Liver (tissue), 9 donors: Measurements from ENCODE around the gene GRB14. TPM values are rescaled to one million over a fixed set of nuclear protein-coding genes. Genes with fewer than 3 reads are reported as not detected.
A peak's percentile ranks its signal among the peaks of the same experiment; 100 is the strongest.

Experiments
- DNase-seq: peaks from one replicate; pipeline ENCODE4 v3.0.0-alpha.2; 2017; ENCODE audit warnings: low spot score
- H3K27ac ChIP-seq, 2 donors: one replicate each; pipeline ENCODE4 v1.7.0; 2013; ENCODE audit warnings: inconsistent platforms in 2 of 2, low read length in 2 of 2, control low read depth in 1 of 2, low read depth in 1 of 2, mild to moderate bottlenecking in 1 of 2
- H3K27me3 ChIP-seq, 4 donors: one replicate each; pipeline versions ENCODE4 v1.6.1 to v1.7.0; 2013; ENCODE audit warnings: low read length in 3 of 4, inconsistent platforms in 1 of 4, mild to moderate bottlenecking in 1 of 4, moderate library complexity in 1 of 4; ENCODE audit not compliant: control insufficient read depth in 4 of 4, insufficient read depth in 4 of 4
- H3K36me3 ChIP-seq, 4 donors: one replicate each; pipeline versions ENCODE4 v1.6.1 to v1.7.0; 2013; ENCODE audit warnings: low read length in 3 of 4, mild to moderate bottlenecking in 3 of 4, low read depth in 1 of 4, moderate library complexity in 1 of 4; ENCODE audit not compliant: control insufficient read depth in 4 of 4, insufficient read depth in 3 of 4
- H3K4me1 ChIP-seq, 4 donors: one replicate each; pipeline versions ENCODE4 v1.6.1 to v1.7.0; 2013; ENCODE audit warnings: low read length in 3 of 4, mild to moderate bottlenecking in 3 of 4, moderate library complexity in 1 of 4; ENCODE audit not compliant: control insufficient read depth in 4 of 4, insufficient read depth in 4 of 4
- H3K4me3 ChIP-seq, 3 donors: one replicate each; pipeline versions ENCODE4 v1.6.1 to v1.7.0; 2013; ENCODE audit warnings: low read length in 3 of 3, control low read depth in 1 of 3, low read depth in 1 of 3, mild to moderate bottlenecking in 1 of 3
- H3K9ac ChIP-seq, 2 donors: one replicate each; pipeline ENCODE4 v1.7.0; 2013; ENCODE audit warnings: low read length in 2 of 2, mild to moderate bottlenecking in 2 of 2, moderate library complexity in 2 of 2, control low read depth in 1 of 2, low read depth in 1 of 2
- H3K9me3 ChIP-seq, 4 donors: one replicate each; pipeline versions ENCODE4 v1.6.1 to v1.7.0; 2013; ENCODE audit warnings: low read length in 3 of 4; ENCODE audit not compliant: control insufficient read depth in 4 of 4
- ATF3 ChIP-seq: IDR thresholded peaks from 2 replicates; pipeline ENCODE4 v1.6.1; 2016; ENCODE audit warnings: antibody characterized with exemption
- EGR1 ChIP-seq, 2 donors: IDR thresholded peaks; 2 replicates each; pipeline ENCODE4 v1.6.1; 2016 to 2018; ENCODE audit warnings: antibody characterized with exemption in 2 of 2, low read depth in 2 of 2
- FOXA1 ChIP-seq: IDR thresholded peaks from 2 replicates; pipeline ENCODE4 v1.6.1; 2016; ENCODE audit warnings: antibody characterized with exemption
- FOXA2 ChIP-seq: IDR thresholded peaks from 2 replicates; pipeline ENCODE4 v1.6.1; 2016; ENCODE audit warnings: antibody characterized with exemption
- GABPA ChIP-seq, 2 donors: IDR thresholded peaks in 1 of 2; conservative IDR thresholded peaks in 1 of 2; 2 replicates each; pipeline ENCODE4 v1.6.1; 2016; ENCODE audit warnings: antibody characterized with exemption in 2 of 2, mild to moderate bottlenecking in 1 of 2, moderate library complexity in 1 of 2
- HNF4A ChIP-seq, 2 donors: conservative IDR thresholded peaks; 2 replicates each; pipeline ENCODE4 v1.6.1; 2016; ENCODE audit warnings: antibody characterized with exemption in 2 of 2, mild to moderate bottlenecking in 2 of 2
- HNF4G ChIP-seq: IDR thresholded peaks from 2 replicates; pipeline ENCODE4 v1.6.1; 2016; ENCODE audit warnings: antibody characterized with exemption
- JUND ChIP-seq, 2 donors: IDR thresholded peaks; 2 replicates each; pipeline ENCODE4 v1.6.1; 2016; ENCODE audit warnings: antibody characterized with exemption in 2 of 2
- NR2F2 ChIP-seq: IDR thresholded peaks from 2 replicates; pipeline ENCODE4 v1.6.1; 2016; ENCODE audit warnings: antibody characterized with exemption
- RAD21 ChIP-seq, 2 donors: IDR thresholded peaks; 2 replicates each; pipeline ENCODE4 v1.6.1; 2016; ENCODE audit warnings: antibody characterized with exemption in 2 of 2, mild to moderate bottlenecking in 2 of 2
- REST ChIP-seq: IDR thresholded peaks from 2 replicates; pipeline ENCODE4 v1.6.1; 2016; ENCODE audit warnings: antibody characterized with exemption, mild to moderate bottlenecking
- RXRA ChIP-seq, 2 donors: IDR thresholded peaks; 2 replicates each; pipeline ENCODE4 v1.6.1; 2017 to 2018; ENCODE audit warnings: antibody characterized with exemption in 2 of 2, mild to moderate bottlenecking in 1 of 2
- SP1 ChIP-seq: IDR thresholded peaks from 2 replicates; pipeline ENCODE4 v1.6.1; 2018; ENCODE audit warnings: antibody characterized with exemption, mild to moderate bottlenecking
- TAF1 ChIP-seq: conservative IDR thresholded peaks from 2 replicates; pipeline ENCODE4 v1.6.1; 2016; ENCODE audit warnings: antibody characterized with exemption, mild to moderate bottlenecking
- YY1 ChIP-seq: IDR thresholded peaks from 2 replicates; pipeline ENCODE4 v1.6.1; 2016; ENCODE audit warnings: antibody characterized with exemption, mild to moderate bottlenecking
- ZBTB33 ChIP-seq: IDR thresholded peaks from 2 replicates; pipeline ENCODE4 v1.6.1; 2016; ENCODE audit warnings: antibody characterized with exemption
- WGBS: extraction: QIAGEN DNeasy Blood & Tissue Kit; methylation state at CpG from one replicate; pipeline ENCODE4 v1.1.7; 2013; 5-methylcytosine and 5-hydroxymethylcytosine counted together
- polyA plus RNA-seq, 2 donors: library from polyadenylated mRNA; stranded (reverse) in 1 of 2; unstranded in 1 of 2; fragments of 200-250 nt in 1 of 2; fragments of >200 nt in 1 of 2; fragmentation: Nextera tagmentation in 1 of 2; extraction: Ambion mirVana in 1 of 2; gene quantifications; one replicate each; pipeline versions ENCODE4 v1.2.1 to v1.2.3, GENCODE V29; 2013 to 2015
- total RNA-seq, 2 donors: library from RNA; depleted of rRNA; stranded (reverse); fragments of >200 nt; gene quantifications; one replicate each; pipeline ENCODE4 v1.2.3, GENCODE V29; 2014
- TF ChIP-seq, protein P1 (sequence below): fragments of 150-350 bp; IDR thresholded peaks from 2 replicates; pipeline ENCODE4 v1.5.1; 2017; ENCODE audit warnings: improper control_type of control experiment, low read depth, low read length; ENCODE audit not compliant: missing input control
- TF ChIP-seq, protein P2 (sequence below): IDR thresholded peaks from 2 replicates; pipeline ENCODE4 v1.6.1; 2016; ENCODE audit warnings: antibody characterized with exemption
- donor health status: healthy.
- donor health status: healthy.
- donor health status: healthy.
- donor health status: healthy.
- donor health status: healthy.

GRB14 gene
- total and polyA plus RNA-seq, 4 donors, result 1.0 to 119 (median 33.0) TPM

- Histone ChIP-seq H3K9ac (no peak overlapping the region), H3K9me3 (no peaks in the 10 kb centered on the region), H3K4me3 (no peak overlapping the region), H3K36me3 (peaks cover 2 to 14% (median 9%) of the 10 kb centered on the region in 4 donors), H3K27me3 (no peaks in the 10 kb centered on the region), H3K27ac (peak overlapping the region; percentile 13 to 50), H3K4me1 (peaks cover 0 to 8% (median 0%) of the 10 kb centered on the region in 4 donors)
- DNase-seq, result no peak
- TF ChIP-seq YY1 (no peak), ZBTB33 (no peak), TAF1 (no peak), GABPA (IDR thresholded peaks at IDR 0.05 in 1 of 2, conservative IDR thresholded peaks at IDR 0.05 in 1 of 2) (no peak), SP1 (peak; percentile 39), EGR1 (IDR thresholded peaks at IDR 0.05; ENCODE audit: low read depth in 2 of 2) (peak; percentile 67 to 95), HNF4G (peak; percentile 9), RXRA (IDR thresholded peaks at IDR 0.05) (peak; percentile 61 to 70), RAD21 (IDR thresholded peaks at IDR 0.05) (peak in 1 of 2 donors; percentile 9), HNF4A (conservative IDR thresholded peaks at IDR 0.05) (peak; percentile 38 to 44), JUND (IDR thresholded peaks at IDR 0.05) (peak; percentile 99 to 100), REST (peak; percentile 55), FOXA2 (no peak), FOXA1 (no peak), ATF3 (peak; percentile 95), NR2F2 (no peak)
- TF ChIP-seq, protein P1, sequence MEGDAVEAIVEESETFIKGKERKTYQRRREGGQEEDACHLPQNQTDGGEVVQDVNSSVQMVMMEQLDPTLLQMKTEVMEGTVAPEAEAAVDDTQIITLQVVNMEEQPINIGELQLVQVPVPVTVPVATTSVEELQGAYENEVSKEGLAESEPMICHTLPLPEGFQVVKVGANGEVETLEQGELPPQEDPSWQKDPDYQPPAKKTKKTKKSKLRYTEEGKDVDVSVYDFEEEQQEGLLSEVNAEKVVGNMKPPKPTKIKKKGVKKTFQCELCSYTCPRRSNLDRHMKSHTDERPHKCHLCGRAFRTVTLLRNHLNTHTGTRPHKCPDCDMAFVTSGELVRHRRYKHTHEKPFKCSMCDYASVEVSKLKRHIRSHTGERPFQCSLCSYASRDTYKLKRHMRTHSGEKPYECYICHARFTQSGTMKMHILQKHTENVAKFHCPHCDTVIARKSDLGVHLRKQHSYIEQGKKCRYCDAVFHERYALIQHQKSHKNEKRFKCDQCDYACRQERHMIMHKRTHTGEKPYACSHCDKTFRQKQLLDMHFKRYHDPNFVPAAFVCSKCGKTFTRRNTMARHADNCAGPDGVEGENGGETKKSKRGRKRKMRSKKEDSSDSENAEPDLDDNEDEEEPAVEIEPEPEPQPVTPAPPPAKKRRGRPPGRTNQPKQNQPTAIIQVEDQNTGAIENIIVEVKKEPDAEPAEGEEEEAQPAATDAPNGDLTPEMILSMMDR, result no peak
- TF ChIP-seq, protein P2, sequence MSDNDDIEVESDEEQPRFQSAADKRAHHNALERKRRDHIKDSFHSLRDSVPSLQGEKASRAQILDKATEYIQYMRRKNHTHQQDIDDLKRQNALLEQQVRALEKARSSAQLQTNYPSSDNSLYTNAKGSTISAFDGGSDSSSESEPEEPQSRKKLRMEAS, result no peak
- 91% methylated on average over 2 of the region's 2 CpGs for WGBS
Measured at GRCh38 chr2:164514491-164514890, 106.8 kb downstream of the GRB14 start.
